Pons (tissue), 1 donor: ENCODE results near the gene WDR86.

Experiments
- DNase-seq: peaks from one replicate; pipeline ENCODE4 v3.0.0-alpha.2; 2016; ENCODE audit warnings: low spot score

The WDR86 gene

DNA sequence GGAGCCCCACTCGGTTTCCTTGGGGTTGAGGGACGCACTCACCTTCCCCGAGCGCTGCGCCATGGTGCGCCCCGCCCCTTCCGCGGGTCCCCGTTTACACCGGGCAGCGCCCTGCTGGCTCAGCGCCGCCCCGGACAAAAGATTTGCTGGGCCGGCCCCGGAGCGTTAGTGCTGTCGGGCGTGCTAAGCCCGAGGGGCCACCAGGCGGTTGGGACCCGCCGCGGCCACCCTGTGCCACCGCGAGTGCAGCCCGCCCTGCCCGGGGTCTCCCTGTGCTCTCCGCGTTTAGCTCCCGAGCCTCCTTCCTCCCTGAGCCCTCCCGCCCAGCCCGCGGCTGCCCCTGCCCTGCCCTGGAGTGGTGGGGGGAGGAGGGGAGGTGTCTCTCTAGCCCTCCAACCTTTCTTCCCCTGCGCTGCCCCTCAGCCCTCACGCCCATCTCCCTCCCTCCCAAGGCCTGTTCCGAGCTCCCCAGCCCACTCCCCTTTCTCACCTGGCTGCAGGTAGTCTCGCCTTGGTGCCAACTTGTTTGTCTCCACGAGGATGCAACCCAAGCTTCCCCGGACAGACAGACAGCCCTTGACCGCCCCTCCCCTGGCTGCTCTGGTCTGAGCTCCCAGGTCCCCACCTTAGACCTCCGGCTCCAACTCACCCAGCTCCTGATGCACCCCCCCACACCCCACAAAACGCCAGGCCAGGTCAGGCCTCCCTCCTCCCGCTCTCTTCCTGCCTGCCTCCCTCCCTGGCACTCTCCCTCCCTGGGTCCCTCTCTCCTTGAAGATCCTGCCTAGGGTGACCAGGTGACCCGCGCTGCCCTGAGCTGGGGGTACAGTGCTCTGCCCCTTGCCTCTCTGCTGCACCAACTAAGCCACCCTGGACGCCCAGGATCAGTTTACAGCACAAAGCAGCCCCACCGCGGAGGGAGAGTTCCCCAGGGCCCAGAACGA lies 30.3 kb upstream of the WDR86 start, which contains the start of gene CRYGN:
Gene CRYGN, minus strand, starts transcription at position 287 of the 944 bp plus-strand sequence. Its CDS starts 224 bp downstream, at position 63.
- DNase-seq, result no peak

DNA sequence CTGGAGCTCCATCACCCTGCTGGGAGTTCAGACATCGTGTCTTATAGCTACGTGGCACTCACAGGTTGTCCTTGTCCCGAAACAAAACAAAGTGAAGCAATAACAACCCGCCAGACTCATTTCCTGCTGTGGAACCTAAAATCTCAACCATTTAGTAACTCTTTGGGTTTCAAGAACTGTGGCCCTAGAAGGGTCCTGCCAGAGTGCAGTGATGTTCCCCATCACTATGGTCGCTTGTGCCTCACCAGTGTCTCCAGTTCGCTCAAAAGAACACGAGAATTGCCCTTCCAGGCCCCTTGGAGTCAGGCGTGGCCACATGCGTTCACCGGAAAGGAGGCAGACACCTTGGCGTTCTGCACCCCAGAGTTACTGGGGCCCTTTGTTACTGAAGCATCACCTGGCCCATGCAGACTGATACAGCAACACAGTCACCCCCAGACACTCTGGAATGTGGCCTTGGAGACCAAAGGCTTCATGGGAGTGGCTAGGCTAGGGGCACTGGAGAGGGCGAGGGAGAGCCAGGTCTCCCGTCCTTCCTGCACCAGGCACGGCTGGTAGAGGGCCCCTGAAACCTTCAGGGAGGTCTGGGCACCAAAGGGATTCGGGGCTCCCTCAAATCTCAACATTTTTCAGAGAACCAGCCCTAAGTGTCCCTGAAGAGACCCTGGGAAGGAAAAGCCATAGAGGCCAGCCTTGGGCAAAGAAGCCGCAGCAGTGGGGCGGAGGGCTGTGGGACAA lies 29.2 kb upstream of the WDR86 start:
- no peak for DNase-seq

DNA sequence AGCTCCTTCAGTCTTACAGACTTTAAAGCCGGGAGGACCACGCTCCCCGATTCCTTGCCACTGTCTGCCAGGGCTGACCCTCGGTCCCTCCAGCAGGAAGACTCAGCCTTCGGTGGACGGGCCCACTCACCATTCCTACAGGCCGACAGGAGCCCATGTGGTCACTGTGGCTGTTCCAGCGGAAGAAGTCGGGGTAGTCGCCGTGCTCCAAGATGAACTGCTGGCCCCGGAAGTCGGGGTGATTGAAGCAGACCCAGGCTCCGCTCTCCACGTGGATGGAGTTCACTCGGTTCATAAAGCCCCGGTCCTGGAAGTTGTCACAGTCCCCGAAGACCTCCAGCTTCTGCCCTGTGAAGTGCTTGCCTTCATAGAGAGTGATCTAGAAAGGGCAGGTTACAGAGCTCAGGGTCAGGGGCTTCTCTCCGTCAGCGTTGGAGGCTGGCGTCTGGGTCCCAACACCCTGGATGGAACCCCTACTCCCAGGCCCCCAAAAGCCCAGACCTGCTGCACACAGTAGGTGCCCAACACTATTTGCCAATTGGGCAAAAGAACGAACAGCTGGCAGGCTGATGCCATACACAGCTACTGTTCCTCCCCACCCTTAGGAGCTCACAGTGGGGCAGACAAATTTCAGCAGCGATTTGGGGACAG lies 28.2 kb upstream of the WDR86 start:
- no peak for DNase-seq

DNA sequence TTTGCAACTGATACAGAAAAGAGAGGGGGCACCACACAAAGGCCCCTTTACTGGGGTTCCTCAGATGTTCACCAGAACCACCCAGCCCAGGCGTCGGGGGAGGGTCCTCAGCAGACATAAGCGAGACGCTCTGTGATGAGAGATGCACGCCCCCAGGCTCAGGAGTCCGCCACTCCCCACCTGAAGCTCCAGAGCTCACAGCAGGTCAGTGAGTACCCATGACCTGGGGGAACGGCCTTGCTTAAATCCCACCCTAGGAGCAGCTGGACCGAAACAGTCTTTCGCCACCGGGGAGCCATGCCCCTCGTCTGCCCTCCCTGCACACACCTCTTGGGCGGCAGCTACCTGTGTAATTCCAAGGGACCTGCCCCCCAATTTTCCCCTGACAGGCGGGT lies 27.3 kb upstream of the WDR86 start:
- no peak for DNase-seq

DNA sequence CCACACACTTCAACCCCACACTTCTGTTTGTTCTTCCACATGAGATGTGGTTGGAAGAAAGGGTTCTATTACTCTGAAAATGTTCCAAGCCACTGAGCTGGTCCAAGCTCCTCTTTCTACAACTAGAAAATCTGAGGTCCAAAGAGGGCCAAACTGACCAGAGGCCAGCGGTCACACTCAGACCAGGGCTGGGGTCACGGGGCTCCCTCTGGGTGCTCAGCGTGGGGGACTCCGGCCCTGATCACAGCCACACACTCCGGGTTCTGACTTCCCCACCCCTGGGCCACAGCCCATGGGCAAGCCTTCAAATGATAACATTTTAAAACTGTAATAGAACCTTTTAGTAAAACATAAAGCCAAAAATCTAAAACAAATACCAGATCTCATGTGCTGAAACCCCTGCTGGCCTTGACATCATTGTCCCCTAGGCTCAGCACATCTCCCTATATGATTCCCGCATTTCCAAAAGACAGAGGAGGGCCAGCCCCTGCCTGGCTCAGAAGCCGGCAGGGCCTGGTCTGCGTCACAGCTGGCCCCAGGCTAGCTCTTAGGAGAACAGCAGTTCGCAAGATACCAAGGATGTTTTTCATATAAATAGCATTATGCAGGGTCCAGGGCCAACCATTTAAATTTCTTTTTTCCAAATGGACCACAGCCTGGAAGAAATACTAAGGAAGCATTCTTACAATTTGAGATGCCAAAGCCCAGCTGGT lies 26.8 kb upstream of the WDR86 start:
- DNase-seq, result no peak

DNA sequence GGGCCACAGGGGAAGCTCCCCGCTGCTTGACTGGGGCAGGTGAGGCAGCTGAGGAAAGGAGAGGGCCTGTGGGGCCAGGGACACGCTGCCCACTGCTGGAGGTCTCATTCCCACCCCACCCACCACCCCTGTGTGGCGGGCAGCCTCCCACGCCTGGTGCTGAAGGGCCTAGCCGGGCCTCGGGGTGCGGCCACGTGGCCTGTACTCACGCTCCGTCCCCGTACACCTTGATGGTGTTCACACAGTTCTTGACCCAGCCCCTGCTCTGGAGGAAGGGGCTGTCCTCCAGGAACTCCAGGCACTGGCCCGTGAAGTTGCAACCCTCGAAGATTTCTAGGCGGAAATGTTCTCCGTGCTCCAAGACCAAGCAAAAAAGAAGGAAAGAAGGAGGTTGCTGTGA lies 26.1 kb upstream of the WDR86 start:
- no peak for DNase-seq

DNA sequence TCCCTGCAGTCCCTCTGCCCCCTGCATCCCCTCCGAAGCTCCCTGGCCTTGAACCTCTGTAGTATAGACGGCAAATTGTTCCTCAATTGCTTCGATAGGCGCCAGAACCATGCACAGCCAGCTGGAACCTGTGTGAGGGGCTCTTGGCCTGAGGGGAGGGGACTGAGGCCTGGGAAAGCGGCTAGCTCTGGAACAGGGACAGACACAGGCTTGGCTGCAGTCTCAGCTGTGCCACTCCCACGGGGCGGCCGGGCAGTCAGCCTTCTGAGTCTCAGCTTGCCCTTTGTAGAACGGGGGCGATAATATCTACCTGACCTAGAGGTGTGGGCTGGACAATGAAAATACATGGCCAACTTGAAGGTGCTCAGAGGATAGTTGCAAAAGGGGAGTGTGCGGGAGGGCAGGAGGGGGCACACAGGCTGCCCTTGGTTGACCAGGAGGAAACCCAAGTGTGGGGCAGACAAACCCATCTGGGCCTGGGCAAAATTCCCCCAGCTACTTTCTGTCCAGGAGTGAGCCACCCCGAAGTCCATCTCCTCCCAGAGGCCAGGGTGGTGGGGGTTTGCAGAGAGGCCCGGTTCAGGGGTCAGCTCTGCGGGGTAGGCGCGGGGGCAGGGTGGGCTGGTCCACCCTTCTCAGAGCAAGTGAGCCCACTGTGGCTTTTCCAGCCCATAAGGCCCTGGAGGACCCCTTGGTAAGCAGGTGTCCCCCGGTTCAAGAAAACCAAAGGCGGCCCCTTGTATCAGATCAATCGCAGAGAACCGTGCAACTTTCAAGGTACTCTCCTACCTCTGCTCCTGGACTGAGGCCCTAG lies 25.5 kb upstream of the WDR86 start:
- DNase-seq, result no peak

DNA sequence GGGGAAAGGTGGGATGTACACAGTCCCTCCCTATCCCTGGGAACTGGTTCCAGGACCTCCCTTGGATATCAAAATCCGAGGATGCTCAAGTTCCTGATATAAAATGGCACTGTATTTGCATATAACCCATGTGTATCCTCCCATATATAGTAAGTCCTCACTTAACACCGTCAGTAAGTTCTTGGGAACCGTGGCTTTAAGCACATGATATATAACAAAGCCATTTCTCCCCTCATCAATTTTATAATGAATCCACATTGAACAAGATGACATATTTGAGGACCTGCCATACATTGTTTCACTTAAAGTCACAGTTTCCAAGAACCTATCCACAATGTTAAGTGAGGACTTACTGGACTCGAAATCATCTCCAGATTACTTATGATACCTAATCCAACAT lies 24.7 kb upstream of the WDR86 start:
- DNase-seq, result no peak

DNA sequence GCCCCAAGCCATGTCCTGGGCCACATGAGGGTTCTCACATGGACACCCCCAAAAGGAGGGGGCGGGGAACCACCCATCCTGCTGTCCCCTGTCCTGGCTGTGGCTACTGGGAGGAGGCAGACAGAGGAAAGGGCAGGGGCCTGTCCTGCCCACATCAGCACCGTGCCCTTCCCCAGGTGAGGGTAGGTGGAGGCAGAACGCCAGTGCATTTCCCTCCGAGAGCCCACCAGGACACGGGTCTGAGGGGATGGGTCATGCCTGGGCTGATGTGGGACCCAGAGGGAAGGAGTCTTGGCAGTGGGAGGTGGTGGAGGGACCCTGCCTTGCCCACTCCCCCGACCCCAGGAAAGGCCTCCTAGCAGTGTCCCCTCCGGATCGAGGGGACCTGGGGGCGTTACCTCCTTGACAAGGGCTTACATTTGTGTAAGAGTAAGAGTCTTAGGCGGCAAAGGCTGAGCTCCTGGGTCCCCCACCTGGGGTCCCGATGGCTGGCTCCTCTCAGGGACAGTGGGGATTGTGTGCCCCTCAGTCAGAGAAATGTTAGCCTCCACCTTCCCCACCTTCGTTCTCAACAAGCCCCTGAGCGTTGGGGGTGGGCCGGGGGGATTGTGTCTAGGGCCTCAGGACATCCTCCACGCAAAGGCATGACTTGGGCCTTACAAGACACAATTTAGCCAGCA lies 24.0 kb upstream of the WDR86 start:
- DNase-seq, result no peak

DNA sequence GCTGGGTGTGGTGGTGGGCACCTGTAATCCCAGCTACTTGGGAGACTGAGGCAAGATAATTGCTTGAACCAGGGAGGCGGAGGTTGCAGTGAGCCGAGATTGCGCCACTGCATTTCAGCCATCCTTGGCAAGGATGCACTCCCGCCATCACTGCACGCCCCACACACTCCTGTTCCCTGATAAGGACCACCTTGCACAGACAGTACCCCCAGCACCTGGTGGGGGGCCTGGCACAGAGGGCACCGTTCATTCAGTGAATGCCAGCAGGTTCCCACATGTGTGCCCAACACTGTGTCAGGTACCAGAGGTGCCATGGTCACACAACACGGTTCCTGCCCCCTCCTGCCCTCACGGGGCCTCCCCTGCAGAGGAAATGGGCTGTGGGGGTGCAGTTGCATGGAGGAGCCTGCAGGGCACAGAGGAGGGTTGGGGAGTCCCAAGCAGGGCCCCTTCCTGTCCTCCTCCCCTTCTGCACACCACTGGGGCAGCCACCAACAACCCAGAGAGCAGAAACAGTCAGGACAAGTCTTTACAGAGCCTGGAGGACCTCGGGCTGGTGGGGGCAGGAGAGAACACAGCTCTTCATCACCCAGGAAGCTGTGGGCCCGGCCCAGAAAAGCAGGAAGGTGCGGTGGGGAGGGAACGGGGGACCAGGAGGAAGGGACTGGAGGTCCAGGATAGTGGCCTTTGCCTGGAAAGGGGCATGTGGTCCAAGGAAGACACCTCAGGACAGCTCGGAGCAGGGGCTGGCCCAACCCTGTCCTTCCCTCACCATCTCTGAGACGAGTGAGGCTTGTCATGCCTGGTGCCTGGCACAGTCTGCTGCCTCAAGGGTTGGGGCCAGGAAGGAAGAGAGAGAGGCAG lies 23.1 kb upstream of the WDR86 start:
- no peak for DNase-seq

DNA sequence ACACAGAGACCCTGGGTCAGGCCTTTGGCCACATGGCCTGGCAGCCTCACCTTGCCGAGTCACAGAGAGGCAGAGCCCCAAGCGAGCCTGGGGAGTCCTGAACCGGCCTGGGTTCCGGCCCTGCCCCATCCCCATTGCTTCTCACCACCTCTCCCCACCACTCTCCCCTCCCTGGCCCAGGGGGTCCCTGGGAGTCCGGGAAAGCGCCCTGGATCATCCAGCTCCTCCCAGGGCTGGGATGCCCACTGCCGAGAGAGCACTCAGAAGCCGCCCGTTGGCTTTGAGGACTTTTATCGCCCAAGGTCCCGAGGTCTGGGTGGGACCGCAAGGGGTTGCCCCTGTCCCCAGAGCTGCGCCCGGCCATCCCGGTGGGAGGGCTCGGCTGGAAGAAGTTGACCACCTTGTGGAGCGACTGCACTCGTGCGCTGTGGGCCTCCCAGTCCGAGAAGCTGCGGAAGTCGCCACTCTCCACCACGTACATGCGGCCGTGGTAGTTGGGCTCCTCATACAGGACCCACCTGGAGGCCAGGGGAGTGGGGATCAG lies 22.0 kb upstream of the WDR86 start:
- DNase-seq, result no peak

DNA sequence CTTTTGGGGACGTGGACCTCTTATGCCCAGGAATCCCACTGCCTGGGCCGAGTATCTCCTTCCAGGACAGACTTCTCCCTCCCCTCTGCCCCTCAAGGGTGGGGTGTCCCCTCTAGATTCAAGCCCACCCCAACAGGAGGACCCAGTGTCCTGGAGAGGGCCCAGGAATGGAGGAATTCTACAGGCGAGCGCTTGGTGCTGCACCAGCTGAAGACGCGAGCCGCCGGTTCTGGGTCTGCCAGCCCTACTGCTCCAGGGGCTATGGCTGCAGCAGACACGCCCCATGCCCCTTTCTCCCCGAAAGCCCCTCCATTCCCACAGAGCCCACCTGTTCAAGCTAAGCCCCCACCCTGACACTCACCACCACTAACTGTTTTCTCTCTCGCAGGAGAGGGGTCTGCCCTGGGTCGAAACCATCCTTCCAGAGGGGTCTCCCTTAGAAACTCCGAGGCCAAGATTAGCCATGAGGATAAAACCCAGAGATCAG lies 21.5 kb upstream of the WDR86 start:
- no peak for DNase-seq

DNA sequence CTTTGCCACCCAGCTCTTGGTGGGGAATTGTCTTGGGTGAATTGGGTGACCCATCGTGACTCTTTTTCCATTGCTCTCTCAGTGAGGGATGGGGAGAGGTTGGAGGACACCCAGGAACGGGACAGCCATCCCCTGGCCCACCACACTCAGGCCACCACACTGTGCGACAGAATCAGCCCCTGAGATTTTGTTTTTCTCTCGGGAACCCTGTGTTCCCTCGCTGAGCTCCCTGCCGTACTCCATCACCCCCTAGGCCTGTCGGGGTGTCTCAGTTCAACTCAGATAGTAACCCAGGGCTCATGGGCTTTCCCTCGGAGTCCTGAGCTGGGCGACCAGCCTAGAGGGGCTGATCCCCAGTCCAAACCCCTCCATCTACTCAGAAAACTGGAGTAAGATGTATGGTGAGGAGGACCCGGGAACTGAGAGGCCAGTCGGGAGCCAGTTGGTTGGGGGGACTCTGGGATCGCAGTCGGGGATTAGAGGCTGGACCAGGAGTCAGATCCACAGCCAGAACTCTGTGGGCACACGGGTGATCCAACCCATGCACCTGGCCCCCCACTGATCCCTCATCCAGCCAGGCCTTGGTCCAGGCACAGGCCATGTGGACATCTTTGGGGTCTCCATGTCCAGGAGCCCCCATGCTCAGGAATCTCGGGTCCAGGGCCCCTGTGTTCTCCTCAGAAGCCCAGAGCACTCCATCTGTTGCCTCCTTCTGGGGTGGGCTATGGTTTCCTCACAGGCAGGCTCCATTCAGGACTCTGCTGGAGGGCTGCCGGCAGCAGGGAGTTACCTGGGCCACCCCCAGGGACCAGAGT lies 20.8 kb upstream of the WDR86 start:
- DNase-seq, result no peak

DNA sequence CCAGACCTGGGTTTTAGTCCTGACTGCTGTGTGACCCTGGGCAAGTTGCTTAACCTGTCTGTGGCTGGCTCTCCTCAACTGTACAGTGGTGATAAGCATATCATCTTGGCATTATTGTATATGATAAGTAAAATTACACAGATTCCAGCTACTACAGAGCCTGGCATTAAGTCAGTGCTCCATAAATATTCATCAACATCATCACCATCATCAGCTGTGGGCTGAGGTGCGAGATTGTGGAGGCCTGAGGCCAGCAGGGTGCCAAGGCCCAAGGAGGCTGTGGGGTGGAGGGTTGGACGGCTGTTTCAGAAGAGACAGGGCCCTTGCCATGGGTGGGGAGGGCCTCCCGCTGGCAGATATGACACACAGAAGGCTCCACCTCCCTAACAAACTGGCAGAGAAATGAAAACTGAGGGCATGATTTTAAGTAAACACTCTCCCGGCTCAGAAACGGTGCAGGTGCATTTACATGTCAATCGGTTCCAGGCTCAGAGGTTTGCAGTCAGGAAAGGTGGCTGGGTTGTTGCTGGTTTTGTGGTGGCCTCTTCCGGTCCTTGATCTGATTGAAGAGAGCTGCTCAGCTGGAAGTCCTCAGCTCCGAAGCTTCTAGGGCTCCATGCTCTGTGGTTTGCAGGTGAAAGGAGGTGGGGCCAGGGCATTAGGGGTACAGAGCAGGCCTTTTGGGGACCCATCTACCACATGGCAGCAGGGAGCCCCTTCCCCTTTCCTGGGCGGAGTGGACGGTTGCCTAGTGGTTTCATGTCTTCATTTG lies 19.9 kb upstream of the WDR86 start:
- DNase-seq, result no peak

DNA sequence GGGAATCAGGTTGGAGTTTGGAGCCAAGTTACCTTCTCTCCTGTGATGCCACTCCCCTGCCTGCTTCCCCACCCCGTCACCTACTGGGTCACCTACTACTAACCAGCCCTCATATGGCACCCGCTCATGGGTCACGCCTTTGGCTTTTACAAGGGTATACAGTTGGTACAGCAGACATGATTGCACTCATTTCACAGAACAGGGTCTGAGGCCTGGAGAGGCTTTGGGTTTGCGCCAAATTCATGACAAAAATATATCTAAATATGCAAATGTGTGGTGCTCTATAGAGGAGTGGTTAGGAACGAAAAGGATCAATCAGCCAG lies 19.4 kb upstream of the WDR86 start:
- DNase-seq, result no peak

DNA sequence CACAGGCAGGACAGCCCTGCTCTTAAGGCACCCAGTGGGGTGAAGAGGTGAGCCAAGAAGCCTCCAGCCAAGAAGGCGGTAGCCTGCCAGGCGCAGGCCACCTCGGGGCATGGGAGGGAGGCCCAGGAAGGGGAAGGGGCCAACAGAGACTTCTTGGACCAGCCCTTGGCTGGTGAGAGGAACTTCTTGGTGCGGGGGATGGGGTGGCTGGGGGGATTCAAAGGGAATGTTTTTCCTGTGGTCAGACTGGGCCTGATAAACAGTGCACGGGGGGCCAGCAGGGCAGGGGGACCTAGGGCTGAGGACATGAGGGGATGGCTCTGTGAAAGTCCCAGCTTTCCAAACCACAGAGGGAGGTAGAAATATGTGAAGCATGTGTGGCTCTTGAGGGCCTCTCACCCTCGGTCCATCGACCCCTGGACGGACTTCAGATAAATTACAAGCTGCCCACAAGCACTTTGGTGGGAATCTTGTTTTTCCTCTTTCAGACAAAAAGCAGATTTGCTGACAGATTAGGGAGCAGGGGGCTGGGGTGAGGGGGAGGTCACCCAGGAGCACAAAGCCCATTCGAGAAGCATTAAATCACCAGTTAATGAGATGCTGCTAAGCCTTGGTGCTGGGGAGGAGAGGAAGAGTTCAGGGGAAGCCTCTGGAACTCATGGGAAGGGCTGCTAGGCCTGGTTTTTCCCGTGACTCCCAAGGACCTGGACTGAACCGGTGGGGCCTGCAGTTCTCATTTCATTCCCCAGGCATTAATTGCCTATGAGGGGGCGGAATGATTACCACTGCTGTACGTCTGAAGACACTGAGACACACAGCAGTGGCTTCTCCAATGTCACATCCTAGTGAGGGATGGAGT lies 18.8 kb upstream of the WDR86 start:
- DNase-seq, result no peak
